GM21825 (cell line): ENCODE results near the gene RGS7.
"Not testable (repeated sequence)": the region's sequence is repeated elsewhere in the genome, so short reads cannot be mapped to it uniquely, and the experiment has no call there.

ENCODE experiments used
- ATAC-seq: cut with Tn5 transposase; IDR thresholded peaks from one replicate; pipeline ENCODE4 v1.9.1; 2021; ENCODE audit warnings: mild to moderate bottlenecking, moderate library complexity; ENCODE audit not compliant: unreplicated experiment

RGS7 gene

DNA sequence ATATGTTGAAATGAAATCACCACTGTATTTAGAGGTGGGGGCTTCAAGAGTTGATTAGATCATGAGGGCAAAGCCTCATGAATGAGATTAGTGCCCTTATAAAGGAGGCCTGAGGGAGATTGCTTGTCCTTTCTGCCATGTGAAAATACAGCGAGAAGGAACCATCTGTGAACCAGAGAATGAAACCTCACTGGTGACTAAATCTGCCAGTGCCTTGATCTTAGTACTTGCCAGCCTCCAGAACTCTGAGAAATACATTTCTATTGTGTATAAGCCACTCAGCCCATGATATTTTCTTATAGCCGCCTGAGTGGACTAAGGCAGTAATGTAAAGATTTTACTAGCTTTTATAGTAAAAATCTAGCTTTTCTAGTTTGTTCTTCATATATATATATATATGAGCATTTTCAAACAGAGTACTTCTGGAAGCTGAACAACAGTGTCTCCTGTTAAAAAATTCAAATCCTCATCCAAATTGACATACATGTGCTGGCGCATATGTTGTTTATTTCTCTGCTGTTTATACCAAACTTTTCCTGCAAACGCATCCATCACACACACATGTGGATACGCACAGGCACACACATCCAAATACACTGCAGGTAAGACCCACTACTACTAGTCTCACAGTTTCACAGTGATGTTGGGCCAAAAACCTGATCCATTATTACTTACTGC is 213.1 kb downstream of the RGS7 start:
- no peak for ATAC-seq

DNA sequence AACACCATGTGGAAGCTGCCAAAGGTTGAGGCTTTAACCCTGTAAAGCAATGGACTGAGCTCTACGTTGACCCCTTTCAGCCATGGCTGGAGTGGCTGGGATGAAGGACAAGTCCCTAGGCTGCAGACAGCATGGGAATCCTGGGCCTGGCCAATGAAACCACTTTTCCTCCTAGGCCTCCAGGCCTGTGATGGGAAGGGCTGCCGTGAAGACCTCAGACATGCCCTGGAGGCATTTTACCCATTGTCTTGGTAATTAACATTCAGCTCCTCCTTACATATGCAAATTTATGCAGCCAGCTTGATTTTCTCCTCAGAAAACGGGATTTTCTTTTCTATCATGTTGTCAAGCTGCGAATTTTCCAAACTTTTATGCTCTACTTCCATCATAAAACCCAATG is 214.5 kb downstream of the RGS7 start:
- no peak for ATAC-seq

DNA sequence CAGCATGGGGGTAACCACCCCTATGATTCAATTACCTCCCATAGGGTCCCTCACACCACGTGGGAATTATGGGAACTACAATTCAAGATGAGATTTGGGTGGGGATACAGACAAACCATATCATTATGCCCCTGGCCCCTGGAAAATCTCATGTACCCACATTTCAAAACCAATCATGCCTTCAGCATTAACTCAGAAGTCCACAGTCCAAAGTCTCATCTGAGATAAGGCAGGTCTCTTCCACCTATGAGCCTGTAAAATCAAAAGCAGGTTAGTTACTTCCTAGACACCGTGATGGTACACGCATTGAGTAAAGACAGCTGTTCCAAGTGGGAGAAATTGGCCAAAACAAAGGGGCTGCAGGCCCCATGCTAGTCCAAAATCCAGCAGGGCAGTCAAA is 215.4 kb downstream of the RGS7 start:
- ATAC-seq: not testable (repeated sequence)

DNA sequence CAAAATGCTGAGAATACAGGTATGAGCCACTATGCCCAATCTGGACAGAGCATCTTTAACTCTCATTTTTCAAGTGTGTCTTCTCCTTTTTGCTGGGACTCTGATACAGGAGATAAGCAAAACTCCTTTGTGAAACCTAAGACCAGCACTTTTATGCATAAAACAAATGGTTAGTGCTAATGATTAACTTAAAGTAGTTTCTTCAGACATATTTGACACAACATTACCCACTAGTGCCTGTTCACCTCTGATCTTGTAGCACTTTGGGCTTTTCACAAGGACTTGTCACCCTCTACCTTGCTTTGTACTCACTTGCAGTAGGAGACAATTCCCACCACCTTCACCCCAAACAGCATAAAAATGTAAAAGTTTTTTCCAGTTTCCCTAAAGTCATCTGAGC is 216.3 kb downstream of the RGS7 start:
- ATAC-seq: no peak

DNA sequence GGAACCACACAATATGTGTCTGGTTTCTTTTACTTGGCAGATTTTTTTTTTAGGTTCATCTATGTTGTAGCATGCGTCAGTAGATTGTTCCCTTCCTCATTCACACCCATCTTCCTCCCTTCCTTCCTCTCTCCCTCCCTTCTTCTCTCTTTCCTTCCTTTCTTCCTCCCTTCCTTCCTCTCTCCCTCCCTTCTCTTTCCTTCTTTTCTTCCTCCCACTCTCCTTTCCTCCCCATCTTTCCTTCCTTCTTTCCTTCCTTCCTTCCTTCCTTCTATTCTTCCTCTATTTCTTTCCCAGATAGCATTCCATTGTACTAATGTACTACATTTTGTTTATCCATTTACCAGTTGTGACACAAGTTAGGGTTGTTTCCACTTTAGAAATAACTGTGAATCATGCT is 218.0 kb downstream of the RGS7 start:
- ATAC-seq: no peak

DNA sequence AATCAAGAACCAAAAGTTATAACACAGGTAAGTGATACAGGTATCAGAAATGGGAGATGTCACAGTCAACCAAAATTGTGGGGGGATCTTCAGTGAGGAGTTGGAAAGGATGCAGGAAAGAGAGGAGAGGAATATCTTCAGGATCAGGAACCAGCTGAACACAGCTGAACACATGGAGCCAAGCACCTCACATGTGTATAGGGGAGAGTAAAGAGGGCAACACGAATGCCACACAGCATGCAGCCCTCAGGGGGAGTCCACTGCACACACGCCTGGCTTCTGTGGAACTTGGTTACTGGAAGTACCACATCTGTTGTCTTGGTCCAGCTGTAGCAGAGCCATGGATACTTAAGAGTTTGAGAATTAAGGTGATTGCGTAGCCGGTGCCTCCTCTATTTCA is 218.8 kb downstream of the RGS7 start:
- no peak for ATAC-seq

DNA sequence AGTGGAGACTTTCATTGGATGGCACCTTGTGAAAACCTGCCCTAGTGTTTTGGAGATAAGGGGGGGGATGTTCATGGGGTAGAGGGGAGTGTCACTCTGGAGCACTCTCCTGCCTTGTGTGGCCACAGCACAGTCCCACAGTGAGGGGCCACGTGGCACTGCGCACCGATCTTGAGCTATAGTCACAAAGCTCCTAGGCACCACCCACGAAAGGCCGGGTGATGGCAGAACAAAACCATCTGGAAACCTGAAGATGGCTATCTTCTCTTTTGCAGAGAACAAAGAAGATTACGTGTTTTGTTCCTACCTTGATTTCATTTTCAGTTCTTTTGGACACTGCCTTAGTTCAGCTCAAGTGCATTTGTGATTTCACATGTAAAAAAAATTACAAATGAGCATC is 220.6 kb downstream of the RGS7 start:
- ATAC-seq: no peak

DNA sequence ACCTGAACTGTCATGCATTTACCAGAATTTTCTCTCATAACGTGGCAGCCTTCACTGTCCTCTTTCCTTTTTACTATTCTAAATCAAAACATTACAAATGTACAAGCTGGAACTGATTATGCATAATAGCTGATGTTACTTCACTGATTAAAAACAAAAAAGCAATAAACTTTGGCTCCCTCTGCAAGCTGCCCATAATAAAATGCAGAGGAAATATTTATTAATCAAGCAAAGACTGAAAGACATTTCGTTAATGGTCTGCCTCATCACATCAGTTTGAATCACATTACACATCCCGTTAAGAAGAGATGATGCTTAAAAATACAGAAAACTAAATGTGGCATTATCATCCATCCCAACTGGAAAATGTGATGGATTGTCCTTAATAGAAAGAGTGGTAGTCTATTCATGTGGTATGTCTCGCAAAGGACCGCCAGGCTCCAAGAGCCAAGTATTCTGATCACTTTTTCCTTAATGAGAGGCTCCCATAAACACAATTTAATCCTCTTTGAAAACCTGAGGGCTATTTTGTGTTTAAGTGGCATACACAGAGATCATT is 225.3 kb downstream of the RGS7 start:
- ATAC-seq: no peak

DNA sequence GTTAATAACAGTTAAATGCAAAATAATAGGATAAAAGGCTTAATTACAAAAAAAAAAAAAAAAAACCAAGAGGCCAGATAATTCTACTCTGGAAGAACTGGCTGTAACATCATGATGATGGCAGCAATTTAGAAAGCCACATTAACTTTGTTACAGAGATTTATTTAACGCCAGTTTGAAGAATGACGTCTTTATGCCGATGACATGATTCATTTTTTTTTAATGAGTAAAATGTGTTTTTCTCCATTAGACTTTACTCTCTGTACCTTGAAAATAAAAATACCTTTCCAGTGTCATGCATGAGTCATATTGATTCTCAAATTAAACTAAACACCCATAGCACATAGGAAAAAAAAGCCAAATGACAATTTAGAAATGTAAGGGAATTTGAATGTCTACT is 226.1 kb downstream of the RGS7 start:
- ATAC-seq: no peak

DNA sequence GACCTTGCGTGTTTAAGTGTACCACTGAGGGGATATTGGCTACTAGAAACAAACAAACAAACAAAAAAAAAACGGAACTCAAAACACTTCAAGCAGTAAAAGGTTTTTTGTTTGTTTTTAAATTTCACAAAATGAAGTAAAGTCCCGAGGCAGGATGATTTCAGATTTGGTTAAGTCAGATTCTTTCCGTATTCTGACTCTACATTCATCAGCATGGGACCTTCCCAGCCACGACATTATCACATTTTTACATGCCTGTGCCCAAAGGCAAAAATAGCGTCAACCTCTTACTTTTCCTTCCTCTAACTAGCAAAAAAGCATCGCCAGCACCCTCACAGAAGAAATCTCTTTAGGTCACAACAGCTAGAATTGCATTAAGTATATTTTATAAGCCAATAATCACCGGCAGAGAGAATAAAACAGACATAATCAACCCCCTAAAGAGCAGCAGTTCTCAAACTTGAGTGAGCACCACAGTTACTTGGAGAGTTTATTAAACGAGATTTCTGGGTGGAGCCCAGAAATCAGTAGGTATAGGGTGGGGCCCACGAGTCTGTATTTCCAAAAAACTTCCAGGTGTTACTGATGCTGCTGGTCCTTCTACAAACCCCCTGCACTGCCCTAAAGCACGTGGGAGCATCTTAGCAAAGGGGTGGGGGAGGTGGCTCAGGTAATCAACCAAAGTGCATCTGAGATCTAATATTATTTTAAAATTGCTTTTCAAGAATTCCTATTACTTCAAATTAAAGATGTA is 227.6 kb downstream of the RGS7 start:
- ATAC-seq: no peak

DNA sequence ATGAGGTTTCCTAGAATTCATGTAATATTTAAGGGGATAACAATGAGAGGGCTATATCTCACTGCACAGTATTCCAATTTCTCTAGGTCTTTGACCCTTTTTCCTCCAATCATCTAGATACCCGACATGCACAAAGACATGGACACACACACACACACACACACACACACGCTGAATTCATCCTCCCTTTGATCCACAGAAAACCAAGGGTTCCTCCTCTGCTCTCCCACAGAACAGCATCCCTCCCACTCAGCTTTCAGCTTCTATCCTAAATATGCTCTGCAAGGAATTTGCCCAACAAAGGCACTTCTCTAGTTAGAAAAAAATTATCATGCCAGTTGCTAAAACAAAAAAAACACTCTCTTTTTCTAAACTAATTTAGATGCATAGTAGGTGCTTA is 231.7 kb downstream of the RGS7 start:
- ATAC-seq: no peak

DNA sequence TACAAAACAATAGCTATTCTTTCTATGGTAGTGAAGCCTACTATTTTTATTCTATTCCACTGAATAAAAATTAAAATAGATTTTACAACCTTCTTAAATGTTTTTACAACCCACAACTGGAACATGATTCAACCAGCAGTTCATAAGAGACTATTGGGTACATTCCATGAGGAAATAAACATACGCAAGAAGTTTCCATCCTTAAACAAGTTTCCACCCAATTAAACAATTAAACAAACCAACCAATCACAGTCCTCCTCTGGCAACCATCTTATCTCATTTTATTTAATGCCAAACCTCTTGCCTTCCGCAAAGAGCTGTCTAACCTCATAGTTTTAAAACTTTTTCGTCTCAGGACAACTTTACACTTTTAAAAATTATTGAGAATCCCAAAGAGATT is 239.0 kb downstream of the RGS7 start:
- no peak for ATAC-seq

DNA sequence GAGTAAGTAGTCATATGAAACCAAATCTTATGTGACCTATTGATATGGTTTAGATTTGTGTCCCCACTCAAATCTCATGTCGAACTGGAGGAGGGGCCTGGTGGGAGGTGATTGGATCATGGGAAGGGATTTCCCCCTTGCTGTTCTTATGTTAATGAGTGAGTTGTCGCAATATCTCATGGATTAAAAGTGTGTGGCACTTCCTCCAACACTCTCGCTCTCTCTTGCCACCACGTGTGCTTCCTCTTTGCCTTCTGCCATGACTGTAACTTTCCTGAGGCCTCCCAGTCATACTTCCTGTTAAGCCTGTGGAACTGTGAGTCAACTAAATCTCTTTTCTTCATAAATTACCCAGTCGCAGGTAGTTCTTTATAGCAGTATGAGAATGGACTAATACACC is 241.2 kb downstream of the RGS7 start:
- ATAC-seq: no peak

DNA sequence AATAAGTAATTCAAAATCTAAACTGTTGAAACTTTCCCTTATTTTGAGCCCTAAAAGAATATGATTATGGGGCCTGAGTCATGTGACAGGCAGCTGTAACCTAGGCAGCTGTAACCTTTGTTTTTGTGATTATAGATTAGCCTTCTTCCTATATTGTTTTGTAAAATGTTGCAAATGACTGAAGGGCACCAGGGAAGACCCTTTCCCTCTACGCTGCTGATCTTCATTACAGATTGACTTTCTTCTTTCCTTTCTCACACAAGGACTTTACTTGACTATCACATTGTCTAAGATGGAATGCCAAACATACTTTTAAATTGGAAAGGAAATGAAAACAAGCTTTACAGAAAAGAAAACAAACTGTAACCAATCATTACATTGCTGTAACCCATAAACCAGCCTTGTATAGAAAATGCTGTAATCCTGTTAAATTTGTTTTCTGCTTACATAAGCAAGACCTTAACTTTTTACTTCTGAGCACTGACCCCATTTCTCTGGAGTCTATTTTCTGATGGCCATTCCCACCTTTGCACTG is 242.2 kb downstream of the RGS7 start:
- no peak for ATAC-seq

DNA sequence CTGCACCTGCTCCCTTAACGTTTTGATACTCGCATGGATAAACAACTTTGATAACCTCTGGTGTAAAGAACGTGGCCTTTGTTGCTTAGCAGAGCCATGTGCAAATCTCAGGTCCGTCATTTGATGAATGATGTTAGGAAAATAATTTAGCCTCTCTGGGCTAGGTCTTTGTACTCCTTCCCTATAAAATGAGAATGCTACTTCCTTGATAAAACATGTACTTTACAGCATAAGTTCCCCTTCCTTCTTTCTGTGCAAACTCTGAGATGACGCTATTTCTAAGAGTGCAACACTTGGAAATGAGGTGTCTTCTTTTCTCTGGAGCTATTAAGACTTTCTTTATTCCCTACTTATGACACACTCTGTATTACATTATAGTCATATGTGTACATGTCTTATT is 243.4 kb downstream of the RGS7 start:
- ATAC-seq: no peak

DNA sequence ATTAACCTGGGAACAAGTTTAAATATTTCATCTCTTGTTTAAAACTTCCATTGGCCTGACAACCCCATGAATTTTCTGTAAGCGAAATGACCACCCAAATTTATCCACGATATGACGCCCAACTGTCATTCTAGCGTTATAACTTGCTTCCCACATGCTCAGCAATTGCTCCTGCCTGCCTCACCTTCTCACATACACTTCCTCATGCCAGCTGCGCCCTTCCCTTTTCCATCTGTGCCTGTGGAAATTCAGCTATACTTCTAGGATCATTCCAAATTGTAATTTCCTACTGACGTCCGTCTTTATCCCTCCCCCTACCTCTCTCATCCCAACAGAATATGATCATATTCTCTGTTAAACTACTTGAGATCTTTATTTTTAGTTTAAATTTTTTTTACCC is 248.0 kb downstream of the RGS7 start:
- no peak for ATAC-seq

DNA sequence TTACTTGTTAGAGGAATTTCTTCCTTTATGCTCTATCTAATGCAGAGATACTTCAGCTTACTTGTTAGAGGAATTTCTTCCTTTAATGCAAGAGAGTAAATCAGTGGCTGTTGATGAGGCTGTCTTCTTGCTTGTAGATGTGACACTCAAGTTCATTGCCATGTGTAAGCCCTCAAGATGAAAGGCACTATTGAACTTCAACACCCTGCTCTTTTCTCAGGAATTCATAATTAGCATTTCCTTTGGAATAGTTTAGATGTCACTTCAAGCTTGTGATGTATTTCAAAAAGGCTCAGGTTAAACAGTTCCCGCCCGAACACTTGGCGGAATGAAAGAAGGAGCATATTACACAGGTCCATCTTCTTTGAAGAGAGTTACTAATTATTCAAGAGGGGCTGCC is 251.9 kb downstream of the RGS7 start:
- ATAC-seq: no peak

DNA sequence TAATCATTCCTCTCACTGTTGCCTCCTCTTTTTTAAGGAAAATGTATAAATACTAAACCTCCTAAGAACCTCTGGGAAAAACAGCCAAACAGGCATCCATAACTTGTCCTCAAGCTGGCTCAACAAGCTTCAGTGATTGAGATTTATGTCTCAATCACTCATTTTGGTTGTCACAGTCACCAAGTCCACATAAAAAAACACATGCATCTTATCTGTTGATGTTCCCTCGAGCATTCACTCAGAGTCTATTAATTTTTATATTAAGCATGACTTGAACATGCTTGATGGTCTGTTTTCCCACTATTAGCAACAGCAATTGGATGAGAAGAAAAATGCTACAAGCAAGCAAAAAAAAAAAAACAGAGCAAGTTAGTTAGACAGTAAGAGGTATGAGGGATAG is 254.3 kb downstream of the RGS7 start:
- no peak for ATAC-seq

DNA sequence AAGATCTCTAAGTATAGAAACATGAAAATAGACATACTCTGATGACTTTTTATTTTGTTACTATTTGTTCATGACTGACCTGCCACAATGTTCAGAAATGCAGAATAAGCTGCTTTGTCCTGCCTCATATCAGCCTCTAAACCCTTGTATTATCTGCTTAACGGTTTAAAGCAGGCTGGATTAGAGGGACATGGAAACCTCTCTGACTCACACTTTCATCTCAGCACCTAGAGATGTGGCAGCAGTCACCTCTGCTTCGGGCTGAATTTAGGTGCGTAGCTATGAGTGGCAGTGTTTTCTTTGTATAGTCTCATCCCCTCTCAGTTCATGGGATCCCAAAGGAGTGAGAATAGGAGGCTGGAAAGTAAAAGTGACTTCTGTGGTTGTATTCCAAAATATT is 255.4 kb downstream of the RGS7 start:
- no peak for ATAC-seq

DNA sequence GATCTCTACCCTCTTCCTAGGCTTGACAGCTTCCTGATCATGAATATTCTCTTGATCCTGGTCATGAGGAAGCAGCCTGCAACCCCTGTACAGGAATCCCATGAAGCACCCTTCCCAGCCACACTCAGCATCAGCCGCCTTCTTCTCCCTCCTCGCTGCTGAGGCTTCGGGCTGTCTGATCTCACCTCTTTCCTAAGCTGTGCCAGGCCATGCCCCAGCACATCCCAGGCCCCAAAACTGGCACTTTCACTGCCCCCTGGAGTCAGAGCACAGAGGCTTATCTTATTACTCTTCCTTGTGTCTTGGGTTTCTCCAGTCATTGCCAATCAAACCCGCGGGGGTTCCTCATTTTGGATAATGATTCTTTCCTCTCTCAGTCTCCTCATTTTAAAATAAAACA is 259.5 kb downstream of the RGS7 start:
- no peak for ATAC-seq

DNA sequence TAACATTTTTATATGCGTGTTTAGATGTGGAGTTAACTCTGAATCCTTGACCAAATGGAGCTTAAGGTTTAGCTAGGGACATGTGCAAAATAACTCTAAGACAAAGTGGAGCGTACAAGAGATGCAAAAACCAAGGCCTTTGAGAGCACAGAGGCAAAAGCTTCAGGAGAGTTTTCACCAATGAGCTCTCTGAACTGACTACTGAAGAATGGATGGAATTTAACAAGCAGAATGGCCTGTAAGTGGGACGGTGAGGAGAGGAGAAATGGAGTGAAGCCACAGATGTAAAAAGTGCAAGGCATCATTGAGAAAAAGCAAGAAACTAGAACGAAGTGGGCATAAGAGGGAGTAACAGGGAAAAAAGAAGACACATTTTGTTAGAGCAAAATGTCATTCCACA is 260.0 kb downstream of the RGS7 start:
- ATAC-seq: no peak

DNA sequence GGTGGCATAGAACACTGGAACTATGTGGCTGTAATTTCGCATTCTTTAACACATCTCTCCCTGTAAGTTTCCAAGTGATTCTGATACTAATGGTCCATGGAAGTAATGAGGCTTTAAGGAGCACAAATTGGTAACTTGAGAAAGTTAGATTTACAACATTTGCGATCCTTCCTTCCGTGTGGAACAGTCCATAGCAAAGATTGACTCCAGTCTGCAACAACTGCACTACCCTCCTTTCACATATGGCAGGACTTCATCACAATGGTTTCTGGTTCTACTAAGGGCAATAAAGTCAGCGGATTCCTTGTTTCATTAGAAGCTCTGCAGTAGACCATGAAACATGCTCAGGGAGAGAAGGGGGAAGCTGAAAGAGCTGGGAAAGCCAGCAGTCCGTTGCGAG is 261.2 kb downstream of the RGS7 start:
- ATAC-seq: no peak
